ENCODE data around the gene ATP2B2.

ATP2B2 gene

GRCh38 chr3:10378742-10379141 lies 126.6 kb downstream of the ATP2B2 start:
- no peak for DNase-seq

GRCh38 chr3:10378246-10378645 lies 127.1 kb downstream of the ATP2B2 start:
- DNase-seq, result no peak

GRCh38 chr3:10377148-10377725 lies 128.1 kb downstream of the ATP2B2 start:
- DNase-seq, result no peak

GRCh38 chr3:10376353-10376752 lies 129.0 kb downstream of the ATP2B2 start:
- no peak for DNase-seq

- DNase-seq, result no peak
These were observed 129.9 kb downstream of the ATP2B2 start for GRCh38 chr3:10375296-10376053.

- DNase-seq, result no peak
These were observed 131.1 kb downstream of the ATP2B2 start for GRCh38 chr3:10374311-10374710.

- no peak for DNase-seq
These were observed 131.6 kb downstream of the ATP2B2 start for GRCh38 chr3:10373686-10374261.

- DNase-seq, result no peak
These were observed 133.6 kb downstream of the ATP2B2 start for GRCh38 chr3:10371789-10372188.

- DNase-seq, result no peak
These were observed 134.2 kb downstream of the ATP2B2 start for GRCh38 chr3:10371167-10371566.

- DNase-seq, result no peak
These were observed 135.0 kb downstream of the ATP2B2 start for GRCh38 chr3:10370429-10370828.

GRCh38 chr3:10368512-10368911 lies 136.9 kb downstream of the ATP2B2 start:
- no peak for DNase-seq

GRCh38 chr3:10367506-10367905 lies 137.9 kb downstream of the ATP2B2 start:
- no peak for DNase-seq

GRCh38 chr3:10366651-10367101 lies 138.7 kb downstream of the ATP2B2 start:
- DNase-seq, result no peak

- DNase-seq, result no peak
These were observed 139.6 kb downstream of the ATP2B2 start for GRCh38 chr3:10365791-10366190.

- DNase-seq, result no peak
These were observed 140.1 kb downstream of the ATP2B2 start for GRCh38 chr3:10365316-10365715.

GRCh38 chr3:10364806-10365205 lies 140.6 kb downstream of the ATP2B2 start:
- no peak for DNase-seq

GRCh38 chr3:10363935-10364334 lies 141.5 kb downstream of the ATP2B2 start:
- DNase-seq, result no peak

- DNase-seq, result no peak
These were observed 144.0 kb downstream of the ATP2B2 start for GRCh38 chr3:10361375-10361774.

- DNase-seq, result no peak
These were observed 144.9 kb downstream of the ATP2B2 start for GRCh38 chr3:10360478-10360877.

- DNase-seq, result no peak
These were observed 145.6 kb downstream of the ATP2B2 start for GRCh38 chr3:10359761-10360161.

GRCh38 chr3:10358309-10358980 lies 146.9 kb downstream of the ATP2B2 start:
- no peak for DNase-seq

GRCh38 chr3:10357592-10358308 lies 147.6 kb downstream of the ATP2B2 start:
- no peak for DNase-seq

- DNase-seq, result no peak
These were observed 148.3 kb downstream of the ATP2B2 start for GRCh38 chr3:10357095-10357494.
